ENCODE results near the gene NHLRC4. TPM values are rescaled to one million over a fixed set of nuclear protein-coding genes. Genes with fewer than 3 reads are reported as not detected.

The NHLRC4 gene
- total and polyA plus RNA-seq, 2 of the 13 experiments (the other 11 are each of a cell fraction or from before 2014, with no cell fraction given), result 0.40 to 0.59 TPM

DNA sequence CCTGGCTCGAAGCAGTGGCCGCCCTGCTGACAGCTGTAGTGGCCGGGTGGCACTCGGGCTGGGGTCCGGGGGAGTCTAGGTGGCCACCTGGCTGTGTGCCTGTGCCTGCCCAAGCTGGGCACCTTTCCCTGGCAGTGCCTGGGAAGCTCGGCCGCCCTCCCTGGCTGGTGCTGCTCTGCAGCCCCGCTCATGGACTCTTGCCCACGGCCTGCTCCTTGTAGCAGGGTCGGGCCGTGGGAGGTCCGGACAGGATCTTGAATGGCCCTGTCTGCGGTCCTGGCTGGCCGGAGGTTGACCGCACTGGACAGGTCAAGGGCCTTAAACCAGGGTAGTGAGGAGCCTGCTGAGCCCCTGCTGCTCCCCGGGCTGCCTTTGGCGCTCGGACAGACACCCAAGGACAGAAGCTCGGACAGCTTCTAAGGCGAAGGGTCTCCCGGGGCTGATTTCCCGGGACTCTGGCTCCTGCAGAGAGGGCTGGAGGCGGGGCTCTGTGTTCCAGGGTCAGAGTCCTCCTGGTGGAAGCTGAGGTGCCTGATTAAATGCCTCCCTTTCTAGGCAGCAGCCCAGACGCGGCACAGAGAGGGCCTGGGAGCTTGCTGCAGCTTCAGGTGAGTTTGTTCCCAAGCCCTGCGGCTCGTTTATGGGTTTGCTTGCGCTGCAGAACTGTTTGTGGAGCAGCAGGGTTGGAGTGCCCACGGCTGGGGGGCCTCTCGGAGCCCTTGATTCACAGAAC lies 33.2 kb upstream of the NHLRC4 start (continued):
- TF ChIP-seq ZNF224 (CRISPR knock-in tag; IDR thresholded peaks at IDR 0.05) (no peak), CENPX (CRISPR knock-in tag; IDR thresholded peaks at IDR 0.05) (no peak), ZNF879 (CRISPR knock-in tag; IDR thresholded peaks at IDR 0.05) (no peak), MATR3 (CRISPR knock-in tag; IDR thresholded peaks at IDR 0.05) (no peak), TOPORS (CRISPR knock-in tag; IDR thresholded peaks at IDR 0.05) (no peak), MAF1 (CRISPR knock-in tag; IDR thresholded peaks at IDR 0.05; ENCODE audit: borderline replicate concordance) (no peak), KLF16 (CRISPR knock-in tag; IDR thresholded peaks at IDR 0.05) (0 out of 4 replicates have a peak, but pooled peaks of 1 of the 2 experiments have one; percentile 39), YY1 (IDR thresholded peaks at IDR 0.05; ENCODE audit: insufficient read depth, insufficient replicate concordance, low read depth, low read length) (no peak), SOX13 (IDR thresholded peaks at IDR 0.05) (no peak), SOX13 (CRISPR knock-in tag; conservative IDR thresholded peaks at IDR 0.05 in 1 of 2, IDR thresholded peaks at IDR 0.05 in 1 of 2) (no peak), PHB2 (IDR thresholded peaks at IDR 0.05; ENCODE audit: partially characterized antibody) (no peak), ZNF572 (CRISPR knock-in tag; IDR thresholded peaks at IDR 0.05) (no peak), TAF15 (IDR thresholded peaks at IDR 0.05; ENCODE audit: low read depth, low read length, poor library complexity, severe bottlenecking) (no peak), ZSCAN30 (CRISPR knock-in tag; IDR thresholded peaks at IDR 0.05) (no peak), KDM3A (CRISPR knock-in tag; IDR thresholded peaks at IDR 0.05; ENCODE audit: low read depth) (no peak; the same call in 1 of the 2 replicates), JUN (CRISPR knock-in tag; IDR thresholded peaks at IDR 0.05) (no peak), KAT2B (IDR thresholded peaks at IDR 0.05; ENCODE audit: borderline replicate concordance, low read depth, low read length) (no peak), ZSCAN25 (CRISPR knock-in tag; IDR thresholded peaks at IDR 0.05) (no peak), STAT5B (CRISPR knock-in tag; IDR thresholded peaks at IDR 0.05) (no peak), RBM22 (optimal IDR thresholded peaks at IDR 0.05; ENCODE audit: low read length) (peak; percentile 15), MXD1 (CRISPR knock-in tag; IDR thresholded peaks at IDR 0.05) (no peak), SP5 (CRISPR knock-in tag; IDR thresholded peaks at IDR 0.05; ENCODE audit: borderline replicate concordance, low read depth) (peak; percentile 80)
- TF ChIP-seq, protein P1, sequence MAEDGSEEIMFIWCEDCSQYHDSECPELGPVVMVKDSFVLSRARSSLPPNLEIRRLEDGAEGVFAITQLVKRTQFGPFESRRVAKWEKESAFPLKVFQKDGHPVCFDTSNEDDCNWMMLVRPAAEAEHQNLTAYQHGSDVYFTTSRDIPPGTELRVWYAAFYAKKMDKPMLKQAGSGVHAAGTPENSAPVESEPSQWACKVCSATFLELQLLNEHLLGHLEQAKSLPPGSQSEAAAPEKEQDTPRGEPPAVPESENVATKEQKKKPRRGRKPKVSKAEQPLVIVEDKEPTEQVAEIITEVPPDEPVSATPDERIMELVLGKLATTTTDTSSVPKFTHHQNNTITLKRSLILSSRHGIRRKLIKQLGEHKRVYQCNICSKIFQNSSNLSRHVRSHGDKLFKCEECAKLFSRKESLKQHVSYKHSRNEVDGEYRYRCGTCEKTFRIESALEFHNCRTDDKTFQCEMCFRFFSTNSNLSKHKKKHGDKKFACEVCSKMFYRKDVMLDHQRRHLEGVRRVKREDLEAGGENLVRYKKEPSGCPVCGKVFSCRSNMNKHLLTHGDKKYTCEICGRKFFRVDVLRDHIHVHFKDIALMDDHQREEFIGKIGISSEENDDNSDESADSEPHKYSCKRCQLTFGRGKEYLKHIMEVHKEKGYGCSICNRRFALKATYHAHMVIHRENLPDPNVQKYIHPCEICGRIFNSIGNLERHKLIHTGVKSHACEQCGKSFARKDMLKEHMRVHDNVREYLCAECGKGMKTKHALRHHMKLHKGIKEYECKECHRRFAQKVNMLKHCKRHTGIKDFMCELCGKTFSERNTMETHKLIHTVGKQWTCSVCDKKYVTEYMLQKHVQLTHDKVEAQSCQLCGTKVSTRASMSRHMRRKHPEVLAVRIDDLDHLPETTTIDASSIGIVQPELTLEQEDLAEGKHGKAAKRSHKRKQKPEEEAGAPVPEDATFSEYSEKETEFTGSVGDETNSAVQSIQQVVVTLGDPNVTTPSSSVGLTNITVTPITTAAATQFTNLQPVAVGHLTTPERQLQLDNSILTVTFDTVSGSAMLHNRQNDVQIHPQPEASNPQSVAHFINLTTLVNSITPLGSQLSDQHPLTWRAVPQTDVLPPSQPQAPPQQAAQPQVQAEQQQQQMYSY (CRISPR knock-in tag; IDR thresholded peaks at IDR 0.05), result no peak
- TF ChIP-seq, protein P2, sequence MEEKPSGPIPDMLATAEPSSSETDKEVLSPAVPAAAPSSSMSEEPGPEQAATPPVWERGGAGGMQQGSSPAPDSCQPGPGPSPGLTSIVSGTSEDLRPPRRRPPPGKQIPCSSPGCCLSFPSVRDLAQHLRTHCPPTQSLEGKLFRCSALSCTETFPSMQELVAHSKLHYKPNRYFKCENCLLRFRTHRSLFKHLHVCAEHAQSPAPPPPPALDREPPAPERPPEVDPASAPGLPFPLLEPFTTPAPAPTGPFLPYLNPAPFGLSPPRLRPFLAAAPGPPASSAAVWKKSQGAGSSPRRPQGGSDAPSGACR (CRISPR knock-in tag; IDR thresholded peaks at IDR 0.05), result no peak
- TF ChIP-seq, protein P3, sequence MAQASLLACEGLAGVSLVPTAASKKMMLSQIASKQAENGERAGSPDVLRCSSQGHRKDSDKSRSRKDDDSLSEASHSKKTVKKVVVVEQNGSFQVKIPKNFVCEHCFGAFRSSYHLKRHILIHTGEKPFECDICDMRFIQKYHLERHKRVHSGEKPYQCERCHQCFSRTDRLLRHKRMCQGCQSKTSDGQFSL (CRISPR knock-in tag; IDR thresholded peaks at IDR 0.05), result no peak
- TF ChIP-seq, protein P4, sequence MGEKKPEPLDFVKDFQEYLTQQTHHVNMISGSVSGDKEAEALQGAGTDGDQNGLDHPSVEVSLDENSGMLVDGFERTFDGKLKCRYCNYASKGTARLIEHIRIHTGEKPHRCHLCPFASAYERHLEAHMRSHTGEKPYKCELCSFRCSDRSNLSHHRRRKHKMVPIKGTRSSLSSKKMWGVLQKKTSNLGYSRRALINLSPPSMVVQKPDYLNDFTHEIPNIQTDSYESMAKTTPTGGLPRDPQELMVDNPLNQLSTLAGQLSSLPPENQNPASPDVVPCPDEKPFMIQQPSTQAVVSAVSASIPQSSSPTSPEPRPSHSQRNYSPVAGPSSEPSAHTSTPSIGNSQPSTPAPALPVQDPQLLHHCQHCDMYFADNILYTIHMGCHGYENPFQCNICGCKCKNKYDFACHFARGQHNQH (CRISPR knock-in tag; IDR thresholded peaks at IDR 0.05), result no peak
